Hepatocyte (in vitro differentiated cells): ENCODE measurements around the gene SMOC1.

Source experiments
- EZH2phosphoT487 ChIP-seq: fragments of 200-600 bp; sonication (generic); IDR thresholded peaks from one replicate; pipeline ENCODE4 v1.6.1; 2018; ENCODE audit warnings: antibody characterized with exemption, mild to moderate bottlenecking, low read depth, moderate library complexity; ENCODE audit not compliant: unreplicated experiment, severe bottlenecking
- TF ChIP-seq, protein P1 (sequence below): fragments of 200-600 bp; sonication (generic); IDR thresholded peaks from 2 replicates; pipeline ENCODE4 v1.5.1; 2016; ENCODE audit warnings: antibody characterized with exemption, mild to moderate bottlenecking; ENCODE audit not compliant: poor library complexity

DNA sequence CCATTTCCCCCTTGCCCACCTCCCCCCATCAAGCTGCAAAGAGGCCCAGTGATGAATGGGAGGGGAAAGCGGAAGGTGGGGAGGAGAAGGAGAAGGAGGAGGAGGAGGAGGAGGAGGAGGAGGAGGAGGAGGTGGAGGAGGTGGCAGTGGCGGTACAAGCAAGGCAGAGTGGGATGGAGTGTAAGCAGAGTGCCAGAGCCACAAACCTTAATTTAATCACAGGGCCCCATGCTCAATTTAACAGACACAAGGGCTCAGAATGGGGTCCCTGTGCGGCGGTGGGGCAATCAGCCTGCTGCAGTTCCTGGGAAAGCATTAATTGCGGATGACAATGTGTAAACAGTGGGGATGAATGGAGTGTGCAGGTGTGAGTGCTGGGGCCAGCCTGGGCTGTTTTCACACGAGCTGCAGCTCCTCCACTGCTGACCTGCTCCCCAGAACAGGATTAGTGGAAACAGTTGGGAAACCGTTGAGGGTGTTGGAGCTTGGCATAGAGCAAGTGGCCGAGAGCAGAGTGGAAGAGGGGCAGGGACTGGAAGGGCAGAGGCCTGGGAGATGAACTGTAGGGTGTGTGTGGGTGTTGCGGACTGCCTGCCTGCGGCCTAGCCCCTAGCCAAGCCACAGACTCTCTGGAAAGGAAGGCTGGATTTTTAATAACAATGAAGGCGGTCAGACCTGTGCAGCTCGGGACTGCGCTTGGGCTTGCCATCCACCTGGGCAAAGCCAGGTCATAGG, 36.4 kb upstream of the SMOC1 start:
- TF ChIP-seq, protein P1, sequence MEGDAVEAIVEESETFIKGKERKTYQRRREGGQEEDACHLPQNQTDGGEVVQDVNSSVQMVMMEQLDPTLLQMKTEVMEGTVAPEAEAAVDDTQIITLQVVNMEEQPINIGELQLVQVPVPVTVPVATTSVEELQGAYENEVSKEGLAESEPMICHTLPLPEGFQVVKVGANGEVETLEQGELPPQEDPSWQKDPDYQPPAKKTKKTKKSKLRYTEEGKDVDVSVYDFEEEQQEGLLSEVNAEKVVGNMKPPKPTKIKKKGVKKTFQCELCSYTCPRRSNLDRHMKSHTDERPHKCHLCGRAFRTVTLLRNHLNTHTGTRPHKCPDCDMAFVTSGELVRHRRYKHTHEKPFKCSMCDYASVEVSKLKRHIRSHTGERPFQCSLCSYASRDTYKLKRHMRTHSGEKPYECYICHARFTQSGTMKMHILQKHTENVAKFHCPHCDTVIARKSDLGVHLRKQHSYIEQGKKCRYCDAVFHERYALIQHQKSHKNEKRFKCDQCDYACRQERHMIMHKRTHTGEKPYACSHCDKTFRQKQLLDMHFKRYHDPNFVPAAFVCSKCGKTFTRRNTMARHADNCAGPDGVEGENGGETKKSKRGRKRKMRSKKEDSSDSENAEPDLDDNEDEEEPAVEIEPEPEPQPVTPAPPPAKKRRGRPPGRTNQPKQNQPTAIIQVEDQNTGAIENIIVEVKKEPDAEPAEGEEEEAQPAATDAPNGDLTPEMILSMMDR: no peak
- TF ChIP-seq EZH2phosphoT487: no peak
